MM.1S (cell line): Measurements from ENCODE around the gene PFN2.
A peak's percentile ranks its signal among the peaks of the same experiment; 100 is the strongest.

ENCODE experiments used
- DNase-seq: peaks from one replicate; pipeline ENCODE4 v3.0.0-alpha.2; 2015
- H2AFZ ChIP-seq: fragments of 300-600 bp; sonication (generic); 2 replicates; pipeline ENCODE4 v1.6.0; 2016; ENCODE audit warnings: antibody characterized with exemption, low read length
- H3F3A ChIP-seq: fragments of 300-600 bp; sonication (generic); 2 replicates; pipeline ENCODE4 v1.6.1; 2016; ENCODE audit warnings: mild to moderate bottlenecking, antibody characterized with exemption, low read length, moderate library complexity, mixed read lengths; ENCODE audit not compliant: insufficient read depth
- H3K27ac ChIP-seq: fragments of 300-600 bp; sonication (generic); 2 replicates; pipeline ENCODE4 v1.5.1; 2016; ENCODE audit warnings: mild to moderate bottlenecking, low read length
- H3K27me3 ChIP-seq: fragments of 300-600 bp; sonication (generic); replicated peaks from 2 replicates; pipeline ENCODE4 v1.6.0; 2016; ENCODE audit warnings: low read length; ENCODE audit not compliant: insufficient read depth
- H3K36me3 ChIP-seq: fragments of 300-600 bp; sonication (generic); replicated peaks from 2 replicates; pipeline ENCODE4 v1.6.1; 2016; ENCODE audit warnings: mild to moderate bottlenecking, low read length, mixed read lengths; ENCODE audit not compliant: insufficient read depth
- H3K4me1 ChIP-seq: fragments of 300-600 bp; sonication (generic); 2 replicates; pipeline ENCODE4 v1.6.1; 2016; ENCODE audit warnings: low read length, mixed read lengths
- H3K4me2 ChIP-seq: fragments of 300-600 bp; sonication (generic); 2 replicates; pipeline ENCODE4 v1.6.0; 2016; ENCODE audit warnings: low read depth, low read length
- H3K4me3 ChIP-seq: fragments of 300-600 bp; sonication (generic); 2 replicates; pipeline ENCODE4 v1.5.1; 2016; ENCODE audit warnings: low read length, mixed read lengths
- H3K79me2 ChIP-seq: fragments of 300-600 bp; sonication (generic); 2 replicates; pipeline ENCODE4 v1.6.1; 2016; ENCODE audit warnings: mixed run types, low read length, mixed read lengths
- H3K9ac ChIP-seq: fragments of 300-600 bp; sonication (generic); 2 replicates; pipeline ENCODE4 v1.6.1; 2016; ENCODE audit warnings: low read length, mixed read lengths
- H3K9me2 ChIP-seq: fragments of 300-600 bp; sonication (generic); replicated peaks from 2 replicates; pipeline ENCODE4 v1.6.1; 2016; ENCODE audit warnings: mild to moderate bottlenecking, low read length, mixed read lengths; ENCODE audit not compliant: insufficient read depth
- H3K9me3 ChIP-seq: fragments of 300-600 bp; sonication (generic); replicated peaks from 2 replicates; pipeline ENCODE4 v1.6.1; 2016; ENCODE audit warnings: mild to moderate bottlenecking, low read length, mixed read lengths; ENCODE audit not compliant: insufficient read depth
- H4K20me1 ChIP-seq: fragments of 300-600 bp; sonication (generic); 2 replicates; pipeline ENCODE4 v1.6.1; 2016; ENCODE audit warnings: mild to moderate bottlenecking, low read length, moderate library complexity, mixed read lengths; ENCODE audit not compliant: insufficient read depth
- CTCF ChIP-seq: fragments of 300-600 bp; sonication (generic); IDR thresholded peaks from 2 replicates; pipeline ENCODE4 v1.5.1; 2016; ENCODE audit warnings: antibody characterized with exemption, low read length, mixed read lengths
- EZH2 ChIP-seq: fragments of 300-600 bp; sonication (generic); optimal IDR thresholded peaks from 2 replicates; pipeline ENCODE3; 2017; ENCODE audit warnings: low read depth, mild to moderate bottlenecking, antibody characterized with exemption, low read length, mixed read lengths
- EZH2phosphoT487 ChIP-seq: fragments of 300-600 bp; sonication (generic); IDR thresholded peaks from 2 replicates; pipeline ENCODE4 v1.6.1; 2018; ENCODE audit warnings: antibody characterized with exemption, low read length

Gene PFN2

GRCh38 chr3:149971403-149972075 is 844 bp upstream of the PFN2 start:
- Histone ChIP-seq H3K36me3 (no peaks in the 10 kb centered on the region), H3K4me1 (no peaks in the 10 kb centered on the region), H3K4me2 (peak overlapping the region; percentile 86), H3K9ac (peak overlapping the region; percentile 37; the same call in 1 of the 2 replicates), H2AFZ (peak overlapping the region; percentile 80), H3K9me2 (no peaks in the 10 kb centered on the region), H3K79me2 (no peaks in the 10 kb centered on the region), H3K27ac (no peak overlapping the region), H3K4me3 (peak overlapping the region; percentile 76), H3K9me3 (no peaks in the 10 kb centered on the region), H3F3A (peaks cover 8% of the 10 kb centered on the region; the same call in 1 of the 2 replicates), H3K27me3 (peaks cover 12% of the 10 kb centered on the region), H4K20me1 (no peaks in the 10 kb centered on the region)
- no peak for TF ChIP-seq CTCF
- peak; percentile 27 for DNase-seq

- Histone ChIP-seq H3K9me3 (no peaks in the 10 kb centered on the region), H2AFZ (peak overlapping the region; percentile 90), H4K20me1 (no peaks in the 10 kb centered on the region), H3K79me2 (no peaks in the 10 kb centered on the region), H3F3A (peaks cover 8% of the 10 kb centered on the region; the same call in 1 of the 2 replicates), H3K9ac (peak overlapping the region; percentile 37; the same call in 1 of the 2 replicates), H3K9me2 (no peaks in the 10 kb centered on the region), H3K4me1 (no peaks in the 10 kb centered on the region), H3K27ac (no peak overlapping the region), H3K27me3 (peaks cover 12% of the 10 kb centered on the region), H3K4me2 (peak overlapping the region; percentile 84), H3K36me3 (no peaks in the 10 kb centered on the region), H3K4me3 (peak overlapping the region; percentile 76)
- DNase-seq = peak; percentile 92
- TF ChIP-seq EZH2 (no peak), EZH2phosphoT487 (no peak), CTCF (no peak)
Observed at GRCh38 chr3:149969940-149970715, 567 bp downstream of the PFN2 start.

- Histone ChIP-seq H3K36me3 (no peaks in the 10 kb centered on the region), H4K20me1 (no peaks in the 10 kb centered on the region), H2AFZ (peak overlapping the region; percentile 85), H3K27ac (no peak overlapping the region), H3K27me3 (peaks cover 12% of the 10 kb centered on the region), H3F3A (peaks cover 8% of the 10 kb centered on the region; the same call in 1 of the 2 replicates), H3K4me3 (peak overlapping the region; percentile 76), H3K9ac (no peak overlapping the region), H3K9me3 (no peaks in the 10 kb centered on the region), H3K79me2 (no peaks in the 10 kb centered on the region), H3K9me2 (no peaks in the 10 kb centered on the region), H3K4me1 (no peaks in the 10 kb centered on the region), H3K4me2 (peak overlapping the region; percentile 84)
- TF ChIP-seq EZH2phosphoT487 (no peak), EZH2 (no peak)
- no peak for DNase-seq
Observed at GRCh38 chr3:149969110-149969939, 1.4 kb downstream of the PFN2 start.
